Type B pancreatic cell (in vitro differentiated cells): ENCODE results near the gene RBM4B. TPM values are rescaled to one million over a fixed set of nuclear protein-coding genes. Genes with fewer than 3 reads are reported as not detected.
"Not testable (repeated sequence)": the region's sequence is repeated elsewhere in the genome, so short reads cannot be mapped to it uniquely, and the experiment has no call there.

ENCODE experiments used
- DNase-seq: peaks from one replicate; pipeline ENCODE4 v3.0.0; 2021; ENCODE audit warnings: mixed read lengths; ENCODE audit not compliant: unreplicated experiment; ENCODE audit errors: extremely low spot score
- H3K27ac Mint-ChIP-seq: 2 replicates; pipeline ENCODE4 v1.8.0; 2021; ENCODE audit warnings: mild to moderate bottlenecking, mixed read lengths
- H3K27me3 Mint-ChIP-seq: 2 replicates; pipeline ENCODE4 v1.8.0; 2021; ENCODE audit warnings: mixed read lengths
- H3K36me3 Mint-ChIP-seq: 2 replicates; pipeline ENCODE4 v1.8.0; 2021; ENCODE audit warnings: mixed read lengths
- H3K4me1 Mint-ChIP-seq: one replicate; pipeline ENCODE4 v1.8.0; 2021; ENCODE audit warnings: mixed read lengths; ENCODE audit not compliant: unreplicated experiment
- H3K4me3 Mint-ChIP-seq: 2 replicates; pipeline ENCODE4 v1.8.0; 2021; ENCODE audit warnings: mild to moderate bottlenecking, mixed read lengths
- H3K9me3 Mint-ChIP-seq: 2 replicates; pipeline ENCODE4 v1.8.0; 2021; ENCODE audit warnings: mixed read lengths
- total RNA-seq: library from RNA; stranded (reverse); gene quantifications from 2 replicates; pipeline ENCODE4 v1.2.1, GENCODE V29; 2021; ENCODE audit warnings: low replicate concordance
- TF ChIP-seq, protein P1 (sequence below): fragments of 200-600 bp; sonication (generic); conservative IDR thresholded peaks from 2 replicates; pipeline ENCODE4 v1.5.0; 2021; ENCODE audit warnings: antibody characterized with exemption, mild to moderate bottlenecking

The RBM4B gene
- total RNA-seq, 1 donor from 2014 or later, result 49.1 TPM

GRCh38 chr11:66643745-66644437, 33.8 kb downstream of the RBM4B start:
- Mint-ChIP-seq H3K4me1 (peaks cover 48% of the 10 kb centered on the region), H3K36me3 (peaks cover 71% of the 10 kb centered on the region), H3K9me3 (no peaks in the 10 kb centered on the region), H3K4me3 (peak overlapping the region; percentile 99), H3K27ac (no peak overlapping the region), H3K27me3 (no peaks in the 10 kb centered on the region)
- DNase-seq, result no peak
- TF ChIP-seq, protein P1, sequence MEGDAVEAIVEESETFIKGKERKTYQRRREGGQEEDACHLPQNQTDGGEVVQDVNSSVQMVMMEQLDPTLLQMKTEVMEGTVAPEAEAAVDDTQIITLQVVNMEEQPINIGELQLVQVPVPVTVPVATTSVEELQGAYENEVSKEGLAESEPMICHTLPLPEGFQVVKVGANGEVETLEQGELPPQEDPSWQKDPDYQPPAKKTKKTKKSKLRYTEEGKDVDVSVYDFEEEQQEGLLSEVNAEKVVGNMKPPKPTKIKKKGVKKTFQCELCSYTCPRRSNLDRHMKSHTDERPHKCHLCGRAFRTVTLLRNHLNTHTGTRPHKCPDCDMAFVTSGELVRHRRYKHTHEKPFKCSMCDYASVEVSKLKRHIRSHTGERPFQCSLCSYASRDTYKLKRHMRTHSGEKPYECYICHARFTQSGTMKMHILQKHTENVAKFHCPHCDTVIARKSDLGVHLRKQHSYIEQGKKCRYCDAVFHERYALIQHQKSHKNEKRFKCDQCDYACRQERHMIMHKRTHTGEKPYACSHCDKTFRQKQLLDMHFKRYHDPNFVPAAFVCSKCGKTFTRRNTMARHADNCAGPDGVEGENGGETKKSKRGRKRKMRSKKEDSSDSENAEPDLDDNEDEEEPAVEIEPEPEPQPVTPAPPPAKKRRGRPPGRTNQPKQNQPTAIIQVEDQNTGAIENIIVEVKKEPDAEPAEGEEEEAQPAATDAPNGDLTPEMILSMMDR, result no peak

- H3K27me3 Mint-ChIP-seq, result no peaks in the 10 kb centered on the region
- H3K27ac Mint-ChIP-seq, result peak overlapping the region; percentile 5
- peaks cover 59% of the 10 kb centered on the region for H3K4me1 Mint-ChIP-seq
- TF ChIP-seq, protein P1, result no peak
- peaks cover 61% of the 10 kb centered on the region for H3K36me3 Mint-ChIP-seq
- no peak for DNase-seq
- H3K4me3 Mint-ChIP-seq, result peak overlapping the region; percentile 99
- H3K9me3 Mint-ChIP-seq, result no peaks in the 10 kb centered on the region
These were observed 35.9 kb downstream of the RBM4B start for GRCh38 chr11:66641834-66642233.

GRCh38 chr11:66639814-66640340, 37.8 kb downstream of the RBM4B start:
- peak overlapping the region; percentile 99 for H3K27ac Mint-ChIP-seq
- peaks cover 46% of the 10 kb centered on the region for H3K36me3 Mint-ChIP-seq
- H3K4me3 Mint-ChIP-seq, result peak overlapping the region; percentile 99
- DNase-seq, H3K27me3 Mint-ChIP-seq, H3K9me3 Mint-ChIP-seq: not testable (repeated sequence)
- peaks cover 54% of the 10 kb centered on the region for H3K4me1 Mint-ChIP-seq

GRCh38 chr11:66639066-66639813, 38.4 kb downstream of the RBM4B start:
- no peaks in the 10 kb centered on the region for H3K27me3 Mint-ChIP-seq
- H3K36me3 Mint-ChIP-seq, result peaks cover 46% of the 10 kb centered on the region
- peak overlapping the region; percentile 99 for H3K27ac Mint-ChIP-seq
- peaks cover 52% of the 10 kb centered on the region for H3K4me1 Mint-ChIP-seq
- TF ChIP-seq, protein P1, result peak; percentile 45
- DNase-seq, result no peak
- H3K4me3 Mint-ChIP-seq, result peak overlapping the region; percentile 99
- H3K9me3 Mint-ChIP-seq, result no peaks in the 10 kb centered on the region

DNA sequence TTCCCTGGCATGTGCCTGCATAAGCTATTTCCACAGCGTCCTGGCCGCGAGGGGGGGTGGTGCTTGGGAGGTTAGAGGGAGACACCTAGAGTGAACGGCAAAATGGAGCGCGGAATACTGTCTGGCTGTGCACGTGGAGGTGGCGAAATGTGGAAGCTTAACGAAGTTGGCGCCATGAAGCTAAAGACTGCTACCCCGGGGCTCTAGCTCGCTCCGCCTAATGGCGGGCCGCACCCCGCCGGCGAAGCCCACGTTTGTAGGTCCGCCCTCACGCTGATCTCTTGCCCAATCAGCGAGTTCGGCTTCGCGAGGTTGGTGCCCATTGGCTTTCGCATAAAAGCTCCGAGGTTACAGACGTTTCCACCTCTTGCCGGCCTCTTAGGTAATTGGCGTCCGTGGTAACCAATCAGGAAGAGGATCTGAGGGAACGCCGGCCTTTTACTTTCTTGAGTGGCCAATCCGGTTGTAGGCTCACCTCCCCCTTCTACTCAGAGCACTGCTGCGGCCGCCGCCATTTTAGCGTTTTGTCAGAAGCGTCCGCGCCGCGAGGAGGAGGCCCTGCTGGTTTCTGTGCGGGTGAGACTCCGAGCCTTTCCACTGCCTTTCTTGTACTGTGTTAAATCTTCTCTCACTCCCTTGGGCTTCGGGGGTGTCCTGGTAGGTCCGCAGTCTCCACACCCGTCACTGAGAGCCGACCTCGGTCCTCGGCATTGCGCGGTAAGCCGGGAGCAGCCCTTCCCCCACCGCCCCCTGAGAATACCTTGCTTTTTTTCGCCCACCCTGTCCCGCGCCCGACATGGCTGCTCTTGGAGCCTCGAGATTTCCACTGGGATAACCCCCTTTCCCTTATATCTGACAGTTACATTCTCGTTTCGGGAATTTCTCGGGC, 39.3 kb downstream of the RBM4B start, which contains the start of gene RBM4:
RBM4 (plus strand) TSS at position 527 of the 889 bp plus-strand sequence. CDS start 1,009 bp downstream, outside the sequence.
- TF ChIP-seq, protein P1, result peak; percentile 17
- no peaks in the 10 kb centered on the region for H3K27me3 Mint-ChIP-seq
- no peaks in the 10 kb centered on the region for H3K9me3 Mint-ChIP-seq
- H3K4me3 Mint-ChIP-seq, result peak within 1 kb of the TSS; percentile 99
- peak within 1 kb of the TSS; percentile 99 for H3K27ac Mint-ChIP-seq
- peaks cover 44% of the 10 kb centered on the region for H3K36me3 Mint-ChIP-seq
- peaks cover 48% of the 10 kb centered on the region for H3K4me1 Mint-ChIP-seq
- peak; percentile 96 for DNase-seq
